HS-5 (cell line): ENCODE data around the gene REEP6.
"Not testable (repeated sequence)": the region's sequence is repeated elsewhere in the genome, so short reads cannot be mapped to it uniquely, and the experiment has no call there.

ENCODE experiments used
- DNase-seq: peaks from one replicate; pipeline ENCODE4 v3.0.0-alpha.2; 2012; ENCODE audit warnings: low read depth

Gene REEP6

GRCh38 chr19:1472231-1473084, 18.5 kb upstream of the REEP6 start:
- DNase-seq = no peak

GRCh38 chr19:1473085-1473851, 17.7 kb upstream of the REEP6 start:
- no peak for DNase-seq

GRCh38 chr19:1474011-1474764, 16.8 kb upstream of the REEP6 start:
- DNase-seq = no peak

GRCh38 chr19:1474765-1475351, 16.1 kb upstream of the REEP6 start:
- no peak for DNase-seq

- DNase-seq = no peak
Observed at GRCh38 chr19:1475751-1476437, 15.1 kb upstream of the REEP6 start.

- DNase-seq = not testable (repeated sequence)
Observed at GRCh38 chr19:1477056-1477455, 13.9 kb upstream of the REEP6 start.

- DNase-seq = no peak
Observed at GRCh38 chr19:1478934-1479707, 11.9 kb upstream of the REEP6 start, which contains the start of gene C19orf25. TSS of gene C19orf25 (minus strand) at chr19:1479215. CDS start at chr19:1478903, 312 bp downstream.

GRCh38 chr19:1481224-1481892, 9.6 kb upstream of the REEP6 start:
- no peak for DNase-seq

- DNase-seq = no peak
Observed at GRCh38 chr19:1481893-1482360, 9.1 kb upstream of the REEP6 start.

- DNase-seq = no peak
Observed at GRCh38 chr19:1482361-1483130, 8.4 kb upstream of the REEP6 start.

GRCh38 chr19:1483131-1483978, 7.6 kb upstream of the REEP6 start:
- no peak for DNase-seq

GRCh38 chr19:1483979-1484428, 7.0 kb upstream of the REEP6 start:
- no peak for DNase-seq

- DNase-seq = no peak
Observed at GRCh38 chr19:1486720-1487575, 4.0 kb upstream of the REEP6 start.

- DNase-seq = no peak
Observed at GRCh38 chr19:1487576-1488281, 3.3 kb upstream of the REEP6 start.

- DNase-seq = no peak
Observed at GRCh38 chr19:1488282-1488601, 2.7 kb upstream of the REEP6 start.

- DNase-seq = no peak
Observed at GRCh38 chr19:1489463-1490310, 1.3 kb upstream of the REEP6 start.
